Non-pigmented ciliary epithelial cell (primary cell): Measurements from ENCODE around the gene LBX1.

Experiments used
- DNase-seq: peaks from one replicate; pipeline ENCODE4 v3.0.0-alpha.2; 2010; ENCODE audit warnings: low read depth

The LBX1 gene

GRCh38 chr10:101241840-101242707 lies 12.8 kb upstream of the LBX1 start:
- DNase-seq: no peak

GRCh38 chr10:101238732-101239105 lies 9.5 kb upstream of the LBX1 start:
- no peak for DNase-seq

- DNase-seq: no peak
These were observed 8.9 kb upstream of the LBX1 start for GRCh38 chr10:101237982-101238731.

- DNase-seq: no peak
These were observed 8.1 kb upstream of the LBX1 start for GRCh38 chr10:101237081-101237981.

- no peak for DNase-seq
These were observed 7.3 kb upstream of the LBX1 start for GRCh38 chr10:101236376-101237080.

DNA sequence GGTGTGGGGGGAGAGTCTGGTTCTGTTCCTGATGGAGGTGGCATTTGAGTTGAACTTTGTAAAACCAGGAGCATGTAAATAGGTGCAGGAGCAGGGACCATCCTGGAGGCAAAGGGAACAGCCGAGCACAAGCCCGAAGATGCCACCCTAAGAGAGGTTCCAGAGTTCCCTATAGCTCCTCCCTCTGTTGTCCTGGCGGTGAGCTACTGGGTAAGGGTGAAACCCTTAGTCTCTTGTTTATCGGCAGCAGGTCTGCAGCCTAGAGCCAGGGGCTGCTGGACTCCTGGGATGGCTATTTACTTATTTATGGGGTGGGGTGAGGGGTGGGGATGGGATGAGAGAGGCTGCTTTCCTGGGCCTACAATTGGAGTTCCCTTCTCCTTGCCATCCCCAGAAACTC lies 6.5 kb upstream of the LBX1 start:
- no peak for DNase-seq

DNA sequence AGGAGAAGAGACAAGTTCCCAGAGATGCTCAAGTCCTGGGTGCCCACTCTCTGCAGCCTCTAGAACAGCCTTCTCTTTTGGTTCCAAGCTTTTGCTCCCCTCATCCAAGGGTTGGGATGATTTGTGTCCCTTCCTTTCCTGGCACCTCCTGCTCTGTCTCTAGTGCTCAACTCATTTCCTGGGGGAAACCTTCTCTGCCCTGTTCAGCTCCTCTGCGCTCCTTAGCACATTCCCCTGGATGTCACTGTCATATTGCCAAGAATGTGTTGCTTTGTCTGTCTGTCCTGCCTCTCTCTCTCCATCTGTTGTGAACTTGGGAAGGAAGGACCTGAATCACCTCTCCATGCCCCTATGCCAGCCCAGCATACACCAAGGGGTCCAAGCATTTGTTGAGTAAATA lies 5.1 kb upstream of the LBX1 start:
- DNase-seq: no peak

GRCh38 chr10:101233863-101234262 lies 4.6 kb upstream of the LBX1 start:
- no peak for DNase-seq

DNA sequence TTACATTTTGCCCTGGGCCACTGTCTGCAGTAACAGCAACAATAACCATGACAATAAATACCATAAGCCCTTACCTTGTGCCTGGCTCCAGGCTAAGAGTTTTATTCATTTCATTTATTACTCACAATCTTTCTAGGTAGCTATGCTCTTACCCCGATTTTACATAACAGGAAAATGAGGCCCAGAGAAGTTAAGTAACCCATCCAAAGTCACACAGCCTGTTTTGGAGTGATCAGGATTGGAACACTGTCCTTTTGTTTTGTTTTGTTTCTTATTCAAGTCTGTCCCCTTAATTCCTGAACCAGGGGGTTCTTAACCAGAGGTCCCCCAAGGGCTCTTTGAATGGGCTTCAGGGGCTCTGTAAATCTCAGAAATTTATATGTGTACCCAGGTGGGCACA lies 4.2 kb upstream of the LBX1 start:
- no peak for DNase-seq

DNA sequence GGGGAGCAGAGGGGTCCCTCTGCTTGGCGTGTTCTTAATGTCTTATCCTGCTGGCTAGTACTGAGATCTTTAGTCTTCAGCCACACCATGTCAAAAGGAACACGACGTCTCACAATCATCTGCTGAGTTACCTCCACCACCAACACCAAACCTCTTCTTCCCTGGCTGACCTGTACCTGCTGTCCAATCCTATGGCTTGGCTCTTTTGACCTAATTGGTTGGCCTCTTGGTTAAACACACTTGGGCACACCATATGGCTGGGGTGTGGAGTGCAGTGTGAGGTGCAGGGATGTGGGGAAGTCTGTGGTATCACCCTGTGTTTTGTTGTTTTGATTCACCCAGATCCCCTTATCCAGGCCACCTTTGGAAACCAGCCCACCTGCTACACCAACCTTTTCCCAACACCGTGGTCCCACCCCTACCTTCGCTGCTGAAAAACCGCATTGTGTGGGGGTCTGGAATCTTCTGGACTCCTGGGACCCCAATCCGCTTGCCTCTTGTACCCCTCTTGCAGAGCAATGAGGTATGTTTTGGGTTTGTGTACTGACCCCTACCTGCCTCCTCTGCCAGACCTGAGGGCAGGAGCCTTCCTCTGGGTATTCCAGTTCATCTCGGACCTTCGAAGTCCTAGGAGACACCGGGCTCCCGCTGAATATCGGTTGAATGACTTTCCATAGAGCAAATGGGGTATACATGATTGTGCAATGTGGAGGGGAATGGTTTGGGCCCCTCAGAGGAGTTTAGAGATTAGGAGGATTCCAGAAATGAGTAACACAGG lies 2.8 kb upstream of the LBX1 start:
- DNase-seq: no peak

DNA sequence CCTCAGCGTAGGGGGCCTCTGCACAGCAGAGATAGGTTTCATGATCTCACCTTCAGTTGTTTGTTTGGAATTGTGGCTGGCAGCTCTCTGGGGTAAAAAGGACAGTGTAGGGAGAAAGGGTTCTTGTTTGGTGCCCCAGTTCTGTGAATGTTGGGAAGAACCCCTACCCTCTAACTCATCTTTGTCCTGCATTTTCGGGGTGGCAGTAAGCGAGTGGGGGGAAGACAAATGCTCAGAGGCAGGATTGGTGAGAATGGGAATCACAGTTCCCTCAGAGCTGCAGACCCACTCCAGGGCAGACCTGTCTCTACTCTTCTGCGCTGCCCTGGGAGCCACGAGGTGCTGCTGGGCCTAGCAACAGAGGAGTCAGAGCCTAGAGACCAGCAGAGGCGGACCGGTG lies 1.8 kb upstream of the LBX1 start:
- DNase-seq: no peak

DNA sequence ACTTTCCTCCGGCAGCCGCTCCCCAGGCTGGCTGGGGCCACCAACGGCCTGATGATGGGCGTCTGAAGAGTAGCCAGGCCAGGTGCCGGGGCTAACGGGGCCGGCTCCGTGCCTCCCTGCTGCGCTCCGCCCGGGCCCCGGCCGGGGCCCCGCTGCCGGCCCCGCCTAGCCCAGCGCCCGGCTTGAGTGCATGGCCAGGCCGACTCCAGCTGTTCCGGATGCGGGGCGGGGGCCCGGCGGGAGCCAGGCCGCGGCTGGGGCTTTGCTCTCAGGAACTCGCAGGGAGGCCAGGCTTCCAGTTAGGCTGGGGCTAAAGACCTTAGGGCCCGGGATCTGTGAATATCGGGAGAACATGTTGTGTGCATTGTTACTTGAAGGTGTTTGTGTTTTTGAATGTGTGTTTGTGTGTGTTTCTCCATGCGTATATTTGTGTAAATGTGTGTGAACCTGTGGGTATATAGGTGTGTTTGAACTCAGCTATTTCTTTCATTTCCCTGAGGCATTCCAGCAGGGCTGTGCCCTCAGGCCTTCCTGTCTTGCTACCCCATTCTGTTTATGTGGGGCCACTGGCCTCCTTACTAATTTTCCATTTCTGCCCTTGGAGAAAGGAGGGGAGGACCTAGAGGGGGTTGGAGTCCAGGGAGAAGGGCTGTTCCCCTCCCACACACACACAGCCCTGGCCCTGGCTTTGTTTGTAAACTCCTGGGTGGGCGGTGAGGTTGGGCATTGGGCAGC lies 1.1 kb upstream of the LBX1 start:
- no peak for DNase-seq

- DNase-seq: no peak
These were observed 347 bp downstream of the LBX1 start for GRCh38 chr10:101228966-101229265.

GRCh38 chr10:101228153-101228965 lies 904 bp downstream of the LBX1 start:
- no peak for DNase-seq

DNA sequence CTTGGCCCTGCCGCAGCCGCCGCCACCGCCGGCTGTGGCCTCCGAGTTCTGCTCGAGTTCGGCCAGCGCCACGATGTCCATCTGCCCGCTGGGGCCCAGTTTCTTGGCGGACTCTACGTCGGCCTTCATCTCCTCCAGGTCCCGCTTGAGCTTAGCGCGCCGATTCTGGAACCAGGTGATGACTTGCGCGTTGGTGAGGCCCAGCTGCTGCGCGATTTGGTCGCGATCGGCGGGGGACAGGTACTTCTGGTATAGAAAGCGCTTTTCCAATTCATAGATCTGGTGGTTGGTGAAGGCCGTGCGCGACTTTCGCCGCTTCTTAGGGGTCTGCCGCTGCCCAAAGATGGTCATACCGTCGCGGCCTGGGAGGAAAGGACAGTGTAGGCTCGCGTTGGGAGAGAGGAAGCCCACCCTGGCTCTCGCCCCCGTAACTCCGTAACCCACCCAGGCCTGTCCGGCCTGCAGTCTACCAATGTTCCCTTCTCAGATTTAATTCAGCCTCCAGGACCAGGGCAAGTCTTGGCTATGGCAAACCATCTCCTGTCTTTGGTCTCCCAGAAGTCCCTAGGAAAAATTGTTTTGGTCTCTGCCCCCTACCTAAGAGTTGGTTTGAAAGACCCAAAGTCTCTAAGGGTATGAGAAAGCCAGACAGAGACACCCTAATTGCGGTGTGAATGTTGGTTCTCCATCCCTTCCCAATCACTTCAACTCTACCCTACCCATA lies 1.7 kb downstream of the LBX1 start:
- no peak for DNase-seq

GRCh38 chr10:101226491-101227428 lies 2.5 kb downstream of the LBX1 start:
- no peak for DNase-seq

DNA sequence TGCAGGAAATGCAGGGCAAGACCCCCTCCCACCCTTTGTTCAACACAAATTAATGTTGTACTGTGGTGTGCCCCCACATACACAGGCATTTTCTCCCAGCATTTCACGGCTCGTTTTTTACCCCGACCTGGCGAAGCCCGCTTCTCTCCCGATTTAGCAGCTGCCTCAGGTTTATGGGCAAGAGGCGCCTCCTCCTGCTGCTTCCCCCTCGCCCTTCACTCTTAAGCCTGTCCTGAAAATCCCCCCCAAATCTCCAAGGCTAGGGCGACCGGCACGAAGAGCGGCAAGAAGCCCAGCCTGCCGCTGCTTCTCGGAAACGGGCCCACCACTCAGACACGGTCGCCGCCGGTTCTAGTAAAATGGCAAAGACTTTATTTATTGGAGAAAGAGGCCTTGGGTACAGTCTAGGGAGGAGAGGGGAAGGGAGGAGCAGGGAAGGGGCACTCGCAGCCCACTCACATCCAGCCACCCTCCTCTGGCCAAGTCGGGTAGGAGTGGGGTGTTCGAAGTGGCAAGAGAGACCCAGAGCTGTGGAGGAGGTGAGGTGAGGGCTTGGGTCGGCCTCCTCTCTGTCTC lies 3.3 kb downstream of the LBX1 start:
- DNase-seq: no peak
